ENCODE results near the gene FLNB. TPM values are rescaled to one million over a fixed set of nuclear protein-coding genes. Genes with fewer than 3 reads are reported as not detected.

FLNB gene
- polyA plus RNA-seq, 1 donor from 2014 or later, result 10.3 TPM

DNA sequence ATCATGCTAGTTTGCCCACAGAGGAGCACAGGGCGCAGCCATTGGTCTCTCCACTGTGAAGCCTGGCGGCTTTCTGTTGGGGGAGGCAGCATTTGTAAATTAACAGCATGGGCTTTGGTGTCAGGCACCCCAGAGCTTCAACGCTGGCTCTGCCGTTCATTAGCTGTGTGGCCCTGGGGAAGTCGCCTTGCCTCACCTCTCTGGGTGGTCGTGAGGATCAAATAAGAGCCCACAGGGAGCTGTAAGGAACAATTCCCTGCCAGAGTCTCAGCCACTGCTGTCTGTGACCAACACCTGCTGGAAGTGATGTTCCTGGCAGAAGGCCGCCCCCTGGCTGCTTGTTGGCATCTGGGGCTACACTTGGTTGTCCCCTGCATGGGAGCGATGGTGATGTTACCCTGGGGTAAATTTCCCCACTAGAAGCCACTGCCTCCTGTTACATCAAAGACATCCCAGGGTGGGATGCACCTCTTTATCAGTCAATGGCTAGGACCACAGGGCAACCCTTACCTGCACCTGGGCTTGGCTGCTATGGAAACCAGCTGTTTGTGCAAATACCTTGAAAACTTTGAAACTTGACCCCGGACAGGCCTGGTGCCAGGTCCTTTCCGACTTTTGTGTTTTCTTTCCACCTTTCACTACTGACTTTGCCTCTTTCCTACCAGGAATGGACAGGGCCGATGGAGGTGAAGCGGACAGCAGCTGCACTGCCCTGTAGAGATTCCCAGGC is 165.6 kb downstream of the FLNB start (continued):
- no peak for TF ChIP-seq EP300 (conservative IDR thresholded peaks at IDR 0.05; ENCODE audit: poor library complexity, severe bottlenecking)

DNA sequence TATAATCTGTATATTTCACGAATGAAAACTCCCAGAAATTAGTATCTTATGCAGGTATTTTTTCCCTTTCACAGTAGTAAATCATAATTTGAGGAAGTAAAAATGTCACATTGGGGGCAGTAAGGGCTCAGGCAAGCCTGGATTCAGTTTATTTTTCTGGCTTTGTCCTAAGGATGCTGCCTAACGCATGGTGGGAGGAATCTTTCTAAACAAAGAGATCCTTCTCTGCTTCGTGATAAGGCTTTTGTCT is 166.9 kb downstream of the FLNB start:
- Histone ChIP-seq H3K4me3 (ENCODE audit: low read length) (no peak overlapping the region), H3F3A (ENCODE audit: insufficient read depth, low read length, poor library complexity, severe bottlenecking) (no peaks in the 10 kb centered on the region), H3K27me3 (ENCODE audit: insufficient read depth, low read depth, low read length) (no peaks in the 10 kb centered on the region), H3K9me3 (ENCODE audit: low read length) (no peaks in the 10 kb centered on the region), H3K4me2 (ENCODE audit: low read length) (no peak overlapping the region), H3K9ac (ENCODE audit: low read length) (no peak overlapping the region), H3K27ac (ENCODE audit: low read length) (no peak overlapping the region), H2AFZ (ENCODE audit: low read depth, low read length) (no peak overlapping the region), H3K79me2 (replicated peaks; ENCODE audit: insufficient read depth, low read length) (no peaks in the 10 kb centered on the region), H4K20me1 (ENCODE audit: insufficient read depth) (no peaks in the 10 kb centered on the region), H3K36me3 (ENCODE audit: insufficient read depth, low read length) (no peaks in the 10 kb centered on the region), H3K9me2 (ENCODE audit: insufficient read depth, low read length) (no peaks in the 10 kb centered on the region)
- no peak for TF ChIP-seq SMC3 (conservative IDR thresholded peaks at IDR 0.05; ENCODE audit: poor library complexity)
- no peak for TF ChIP-seq MXI1 (conservative IDR thresholded peaks at IDR 0.05; ENCODE audit: poor library complexity, severe bottlenecking)
- TF ChIP-seq RAD21 (conservative IDR thresholded peaks at IDR 0.05), result no peak
- no peak for TF ChIP-seq REST (IDR thresholded peaks at IDR 0.05; ENCODE audit: borderline replicate concordance)
- no peak for TF ChIP-seq TAF1 (IDR thresholded peaks at IDR 0.05; ENCODE audit: low read depth)
- TF ChIP-seq EP300 (conservative IDR thresholded peaks at IDR 0.05; ENCODE audit: poor library complexity, severe bottlenecking), result no peak
- TF ChIP-seq, protein P1, sequence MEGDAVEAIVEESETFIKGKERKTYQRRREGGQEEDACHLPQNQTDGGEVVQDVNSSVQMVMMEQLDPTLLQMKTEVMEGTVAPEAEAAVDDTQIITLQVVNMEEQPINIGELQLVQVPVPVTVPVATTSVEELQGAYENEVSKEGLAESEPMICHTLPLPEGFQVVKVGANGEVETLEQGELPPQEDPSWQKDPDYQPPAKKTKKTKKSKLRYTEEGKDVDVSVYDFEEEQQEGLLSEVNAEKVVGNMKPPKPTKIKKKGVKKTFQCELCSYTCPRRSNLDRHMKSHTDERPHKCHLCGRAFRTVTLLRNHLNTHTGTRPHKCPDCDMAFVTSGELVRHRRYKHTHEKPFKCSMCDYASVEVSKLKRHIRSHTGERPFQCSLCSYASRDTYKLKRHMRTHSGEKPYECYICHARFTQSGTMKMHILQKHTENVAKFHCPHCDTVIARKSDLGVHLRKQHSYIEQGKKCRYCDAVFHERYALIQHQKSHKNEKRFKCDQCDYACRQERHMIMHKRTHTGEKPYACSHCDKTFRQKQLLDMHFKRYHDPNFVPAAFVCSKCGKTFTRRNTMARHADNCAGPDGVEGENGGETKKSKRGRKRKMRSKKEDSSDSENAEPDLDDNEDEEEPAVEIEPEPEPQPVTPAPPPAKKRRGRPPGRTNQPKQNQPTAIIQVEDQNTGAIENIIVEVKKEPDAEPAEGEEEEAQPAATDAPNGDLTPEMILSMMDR (IDR thresholded peaks at IDR 0.05; ENCODE audit: poor library complexity, severe bottlenecking), result no peak
- TF ChIP-seq EZH2 (IDR thresholded peaks at IDR 0.05; ENCODE audit: borderline replicate concordance, insufficient read depth, low read length, poor library complexity, severe bottlenecking), result no peak
- TF ChIP-seq POLR2AphosphoS5 (IDR thresholded peaks at IDR 0.05), result no peak

DNA sequence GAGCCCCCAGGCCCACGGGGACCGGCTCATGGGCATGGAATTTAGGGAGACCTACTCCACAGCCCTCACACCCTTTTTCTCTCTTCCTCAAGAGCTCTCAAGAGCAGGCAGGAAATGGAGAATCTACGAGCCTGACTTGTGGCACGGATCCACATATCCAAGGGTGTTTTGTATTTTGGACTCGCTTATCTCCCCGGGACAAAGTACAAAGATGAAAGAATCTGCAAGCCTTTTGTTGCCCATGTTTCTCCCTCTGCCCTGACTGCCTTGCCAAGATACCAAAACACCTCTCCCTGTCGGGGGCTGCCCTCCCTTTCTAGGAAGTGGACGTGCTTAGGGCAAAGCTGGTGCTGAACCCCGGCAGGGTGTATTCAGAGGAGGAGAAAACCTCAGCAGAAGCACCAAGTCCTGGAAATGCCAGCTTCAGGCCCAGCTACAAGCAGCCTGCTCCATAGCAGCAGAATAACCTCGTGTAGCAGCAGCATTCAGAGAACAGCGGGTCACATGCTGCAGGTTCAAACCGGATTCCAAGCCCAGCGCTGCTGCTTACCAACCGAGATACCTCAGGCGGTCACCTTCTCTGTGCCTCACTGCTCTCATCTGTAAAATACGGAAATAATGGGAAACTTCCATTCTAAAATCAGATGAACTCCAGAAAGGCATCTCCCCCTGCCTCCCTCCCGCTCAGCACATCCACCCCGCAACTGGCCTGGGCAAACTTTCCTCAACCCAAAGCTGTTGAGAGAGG is 167.4 kb downstream of the FLNB start:
- H2AFZ ChIP-seq (ENCODE audit: low read depth, low read length), result no peak overlapping the region
- H3K9me3 ChIP-seq (ENCODE audit: low read length), result no peaks in the 10 kb centered on the region
- H3K4me2 ChIP-seq (ENCODE audit: low read length), result no peak overlapping the region
- H3K9ac ChIP-seq (ENCODE audit: low read length), result no peak overlapping the region
- no peaks in the 10 kb centered on the region for H3F3A ChIP-seq (ENCODE audit: insufficient read depth, low read length, poor library complexity, severe bottlenecking)
- H3K4me3 ChIP-seq (ENCODE audit: low read length), result no peak overlapping the region
- H3K79me2 ChIP-seq (replicated peaks; ENCODE audit: insufficient read depth, low read length), result no peaks in the 10 kb centered on the region
- H3K27ac ChIP-seq (ENCODE audit: low read length), result no peak overlapping the region
- no peak for TF ChIP-seq POLR2AphosphoS5 (IDR thresholded peaks at IDR 0.05)
- no peak for TF ChIP-seq EP300 (conservative IDR thresholded peaks at IDR 0.05; ENCODE audit: poor library complexity, severe bottlenecking)
- TF ChIP-seq TAF1 (IDR thresholded peaks at IDR 0.05; ENCODE audit: low read depth), result no peak
- no peak for TF ChIP-seq RAD21 (conservative IDR thresholded peaks at IDR 0.05)
- TF ChIP-seq MXI1 (conservative IDR thresholded peaks at IDR 0.05; ENCODE audit: poor library complexity, severe bottlenecking), result no peak
- no peak for TF ChIP-seq EZH2 (IDR thresholded peaks at IDR 0.05; ENCODE audit: borderline replicate concordance, insufficient read depth, low read length, poor library complexity, severe bottlenecking)
- TF ChIP-seq REST (IDR thresholded peaks at IDR 0.05; ENCODE audit: borderline replicate concordance), result no peak
- TF ChIP-seq, protein P1 (IDR thresholded peaks at IDR 0.05; ENCODE audit: poor library complexity, severe bottlenecking), result no peak
- no peak for TF ChIP-seq SMC3 (conservative IDR thresholded peaks at IDR 0.05; ENCODE audit: poor library complexity)
- H3K36me3 ChIP-seq (ENCODE audit: insufficient read depth, low read length), result no peaks in the 10 kb centered on the region
- no peaks in the 10 kb centered on the region for H4K20me1 ChIP-seq (ENCODE audit: insufficient read depth)
- no peaks in the 10 kb centered on the region for H3K9me2 ChIP-seq (ENCODE audit: insufficient read depth, low read length)
- no peaks in the 10 kb centered on the region for H3K27me3 ChIP-seq (ENCODE audit: insufficient read depth, low read depth, low read length)
